Naive B cell (primary cell): ENCODE results near the gene RAG1. TPM values are rescaled to one million over a fixed set of nuclear protein-coding genes. Genes with fewer than 3 reads are reported as not detected.

Source experiments
- ATAC-seq, 2 donors: fragments of 150-1000 bp; cut with Tn5 transposase; 2 replicates each; pipeline ENCODE4 v1.10.0; 2021; ENCODE audit warnings: low read depth in 2 of 2, mild to moderate bottlenecking in 2 of 2, moderate library complexity in 2 of 2
- DNase-seq: peaks from one replicate; pipeline ENCODE4 v3.0.0; 2022
- H3K27ac Mint-ChIP-seq, 6 donors: one replicate each; pipeline ENCODE4 v1.8.0; 2020 to 2022; ENCODE audit warnings: mild to moderate bottlenecking in 6 of 6, mixed read lengths in 6 of 6, moderate library complexity in 5 of 6, inconsistent platforms in 2 of 6
- H3K27me3 Mint-ChIP-seq, 3 donors: one replicate each; pipeline ENCODE4 v1.8.0; 2021 to 2022; ENCODE audit warnings: mixed read lengths in 3 of 3, mild to moderate bottlenecking in 1 of 3
- H3K36me3 Mint-ChIP-seq, 2 donors: one replicate each; pipeline ENCODE4 v1.8.0; 2020 to 2022; ENCODE audit warnings: mixed read lengths in 2 of 2, inconsistent platforms in 1 of 2, mild to moderate bottlenecking in 1 of 2
- H3K4me1 Mint-ChIP-seq, 3 donors: one replicate each; pipeline ENCODE4 v1.8.0; 2020 to 2022; ENCODE audit warnings: mixed read lengths in 3 of 3, inconsistent platforms in 1 of 3, mild to moderate bottlenecking in 1 of 3, moderate library complexity in 1 of 3
- H3K4me3 Mint-ChIP-seq, 8 donors: one replicate each; pipeline ENCODE4 v1.8.0; 2020 to 2022; ENCODE audit warnings: mild to moderate bottlenecking in 8 of 8, mixed read lengths in 8 of 8, moderate library complexity in 8 of 8, inconsistent platforms in 2 of 8
- H3K9me3 Mint-ChIP-seq, 7 donors: one replicate each; pipeline ENCODE4 v1.8.0; 2020 to 2022; ENCODE audit warnings: mixed read lengths in 7 of 7, mild to moderate bottlenecking in 5 of 7, inconsistent platforms in 2 of 7, moderate library complexity in 1 of 7
- polyA plus RNA-seq, 6 donors: library from polyadenylated mRNA; unstranded; fragments of 300-500 nt; fragmentation: Illumina TruSeq; gene quantifications; one replicate each; pipeline ENCODE4 v1.2.3, GENCODE V29; 2021; ENCODE audit warnings: low read depth in 6 of 6

RAG1 gene
- polyA plus RNA-seq, 6 donors from 2014 or later, result 0.23 to 1.3 (median 0.43) TPM; not detected in 3

GRCh38 chr11:36620246-36620645 is 52.4 kb downstream of the RAG1 start:
- Mint-ChIP-seq H3K27me3 (peaks cover 33 to 40% (median 36%) of the 10 kb centered on the region in 3 donors), H3K27ac (no peak overlapping the region), H3K4me1 (peaks cover 4 to 20% (median 15%) of the 10 kb centered on the region in 3 donors), H3K36me3 (peaks cover 0 to 4% of the 10 kb centered on the region in 2 donors), H3K9me3 (peaks cover 0 to 3% (median 0%) of the 10 kb centered on the region in 7 donors), H3K4me3 (no peak overlapping the region)
- no peak for DNase-seq
- no peak for ATAC-seq

DNA sequence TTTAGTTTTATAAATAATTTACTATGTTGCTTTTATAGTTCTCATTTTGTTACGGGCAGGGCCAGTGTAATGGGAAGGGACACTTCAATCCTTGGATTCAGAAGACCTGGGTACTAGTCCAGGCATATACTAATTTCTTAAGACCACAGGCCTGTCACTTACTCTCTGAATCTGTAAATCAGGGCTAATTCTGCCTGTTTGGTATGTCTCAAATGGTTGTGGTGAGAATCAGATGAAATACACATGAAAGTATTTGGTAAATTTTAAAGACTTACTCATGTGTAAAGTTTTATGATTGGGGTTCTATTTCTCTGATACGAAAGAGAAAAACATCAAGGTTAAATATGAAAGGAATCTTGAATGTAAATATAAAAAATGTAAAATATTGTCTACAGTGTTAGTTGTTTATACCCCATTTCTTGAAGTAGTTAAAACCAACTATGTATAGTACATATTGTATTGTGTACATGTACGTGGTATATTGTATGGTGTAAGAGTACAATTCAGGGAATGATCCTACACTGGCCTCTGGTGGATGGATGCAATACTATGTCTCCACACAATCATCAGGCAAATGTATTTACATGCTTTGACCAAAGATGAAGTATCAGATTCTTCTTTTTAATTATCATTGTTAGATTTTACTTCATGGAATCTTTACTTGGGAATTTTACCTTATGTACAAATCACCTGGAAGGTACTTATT is 54.8 kb downstream of the RAG1 start:
- H3K4me1 Mint-ChIP-seq, result peaks cover 4 to 20% (median 15%) of the 10 kb centered on the region in 3 donors
- H3K9me3 Mint-ChIP-seq, result no peaks in the 10 kb centered on the region
- H3K27me3 Mint-ChIP-seq, result peaks cover 30 to 55% (median 32%) of the 10 kb centered on the region in 3 donors
- ATAC-seq (no peak), DNase-seq (no peak)
- no peaks in the 10 kb centered on the region for H3K36me3 Mint-ChIP-seq
- H3K4me3 Mint-ChIP-seq, result no peak overlapping the region
- H3K27ac Mint-ChIP-seq, result no peak overlapping the region

- ATAC-seq (no peak), DNase-seq (no peak)
- Mint-ChIP-seq H3K9me3 (no peaks in the 10 kb centered on the region), H3K4me1 (peaks cover 4 to 15% (median 13%) of the 10 kb centered on the region in 3 donors), H3K36me3 (no peaks in the 10 kb centered on the region), H3K27me3 (peaks cover 28 to 57% (median 32%) of the 10 kb centered on the region in 3 donors), H3K4me3 (no peak overlapping the region), H3K27ac (no peak overlapping the region)
Observed at GRCh38 chr11:36623494-36623893, 55.7 kb downstream of the RAG1 start.

GRCh38 chr11:36627006-36627405 is 59.2 kb downstream of the RAG1 start:
- Mint-ChIP-seq H3K4me1 (peaks cover 0 to 4% (median 2%) of the 10 kb centered on the region in 3 donors), H3K27me3 (peaks cover 13 to 37% (median 18%) of the 10 kb centered on the region in 3 donors)

DNA sequence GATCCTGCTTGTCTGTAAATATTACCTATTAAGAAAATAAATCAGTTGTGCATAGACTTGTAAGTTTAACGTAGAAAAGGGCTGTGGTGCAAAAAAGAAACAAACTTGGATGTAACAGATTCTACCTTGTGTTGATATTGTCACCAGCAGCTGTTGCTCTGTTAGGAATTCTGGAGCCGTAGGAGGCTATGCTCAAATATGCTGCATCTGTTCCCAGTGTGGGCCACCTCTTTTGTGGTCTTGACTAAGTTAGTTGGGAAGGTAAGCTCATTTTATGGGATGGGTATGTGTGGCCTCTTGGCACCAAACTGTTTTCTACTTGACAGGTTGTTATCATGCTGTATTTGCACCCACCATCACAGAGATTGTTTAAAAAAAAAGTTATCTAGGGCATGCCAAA is 59.7 kb downstream of the RAG1 start:
- no peak for ATAC-seq

More at GRCh38 chr11:36627006-36627405, 59.2 kb downstream of the RAG1 start:
- DNase-seq, result no peak
- no peak overlapping the region for H3K4me3 Mint-ChIP-seq
- H3K36me3 Mint-ChIP-seq, result no peaks in the 10 kb centered on the region
- ATAC-seq, result no peak
- no peaks in the 10 kb centered on the region for H3K9me3 Mint-ChIP-seq
- no peak overlapping the region for H3K27ac Mint-ChIP-seq

DNA sequence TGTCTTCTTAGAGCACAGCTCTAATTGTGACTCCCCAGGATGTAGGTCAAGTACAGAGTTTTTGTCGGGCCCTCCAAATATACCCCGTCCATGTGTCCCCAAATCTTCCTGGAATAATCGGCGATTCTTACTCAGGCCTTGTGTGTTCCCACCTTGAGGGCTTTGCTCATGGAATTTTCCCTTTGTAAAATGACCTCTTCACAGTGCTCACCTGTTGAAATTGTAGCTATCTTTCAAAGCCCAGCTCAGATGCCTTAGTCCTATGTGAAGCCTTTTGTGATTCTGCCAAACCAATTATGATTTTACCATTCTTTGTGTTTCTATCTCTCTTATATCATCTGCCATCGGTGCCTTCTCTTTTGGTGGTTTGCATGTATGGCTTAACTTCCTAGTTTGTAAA is 60.3 kb downstream of the RAG1 start:
- Mint-ChIP-seq H3K36me3 (no peaks in the 10 kb centered on the region), H3K4me1 (peaks cover 0 to 4% (median 2%) of the 10 kb centered on the region in 3 donors), H3K4me3 (no peak overlapping the region), H3K9me3 (no peaks in the 10 kb centered on the region), H3K27ac (no peak overlapping the region), H3K27me3 (peaks cover 13 to 37% (median 18%) of the 10 kb centered on the region in 3 donors)
- ATAC-seq (no peak), DNase-seq (no peak)

More for the DNA sequence above, 59.7 kb downstream of the RAG1 start:
- Mint-ChIP-seq H3K4me1 (peaks cover 0 to 4% (median 2%) of the 10 kb centered on the region in 3 donors), H3K27ac (no peak overlapping the region), H3K9me3 (no peaks in the 10 kb centered on the region), H3K4me3 (no peak overlapping the region), H3K36me3 (no peaks in the 10 kb centered on the region), H3K27me3 (peaks cover 13 to 37% (median 18%) of the 10 kb centered on the region in 3 donors)
- no peak for DNase-seq

DNA sequence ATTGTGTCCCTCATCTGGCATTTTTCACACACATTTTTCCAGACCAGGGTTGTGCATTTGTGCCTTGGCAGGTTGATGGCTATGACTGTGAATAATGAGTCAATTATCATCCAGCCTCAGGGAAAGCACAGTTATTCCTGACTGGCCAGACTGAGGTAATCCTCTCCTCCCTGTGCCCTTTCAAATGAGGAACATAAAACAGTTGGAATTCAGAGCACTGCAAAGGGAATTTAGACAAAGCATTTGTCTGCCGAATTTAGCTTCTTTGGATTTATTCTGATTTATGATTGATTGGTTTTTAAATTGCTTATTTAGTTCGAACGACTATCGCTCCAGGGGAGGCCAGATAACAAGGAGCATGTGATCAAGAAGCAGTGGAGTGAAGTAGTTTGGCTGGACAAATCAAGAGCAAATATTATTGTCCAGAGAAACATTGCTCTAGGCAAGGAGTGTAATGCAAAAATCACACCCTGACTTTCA is 61.0 kb downstream of the RAG1 start:
- DNase-seq (no peak), ATAC-seq (no peak)
- H3K36me3 Mint-ChIP-seq, result no peaks in the 10 kb centered on the region
- H3K27ac Mint-ChIP-seq, result no peak overlapping the region
- peaks cover 13 to 37% (median 18%) of the 10 kb centered on the region in 3 donors for H3K27me3 Mint-ChIP-seq
- no peaks in the 10 kb centered on the region for H3K9me3 Mint-ChIP-seq
- H3K4me3 Mint-ChIP-seq, result no peak overlapping the region
- H3K4me1 Mint-ChIP-seq, result peaks cover 0 to 4% (median 2%) of the 10 kb centered on the region in 3 donors

Other genes with a start within 250 kb of the RAG1 start
- gene TRAF6, start 57.7 kb upstream of the RAG1 start, polyA plus RNA-seq, result 10 to 100 TPM; 13.3 to 33.1 (median 15.6) TPM
- 1 to 10 TPM in 4 of 6 donors, under 1 TPM in 1, not detected in 1; 0.46 to 4.0 (median 2.1) TPM for gene IFTAP, start 26.5 kb downstream of the RAG1 start, polyA plus RNA-seq
- not detected for gene RAG2, start 30.2 kb downstream of the RAG1 start, polyA plus RNA-seq